NCI-H510A treated with DMSO at 0.1 percent for 48 hours (cell line): ENCODE data around the gene SPHK2.
"Not testable (repeated sequence)": the region's sequence is repeated elsewhere in the genome, so short reads cannot be mapped to it uniquely, and the experiment has no call there.

Experiments used
- DNase-seq: peaks from one replicate; lab custom pipeline; 2025; lab: John Stamatoyannopoulos, UW

The SPHK2 gene

DNA sequence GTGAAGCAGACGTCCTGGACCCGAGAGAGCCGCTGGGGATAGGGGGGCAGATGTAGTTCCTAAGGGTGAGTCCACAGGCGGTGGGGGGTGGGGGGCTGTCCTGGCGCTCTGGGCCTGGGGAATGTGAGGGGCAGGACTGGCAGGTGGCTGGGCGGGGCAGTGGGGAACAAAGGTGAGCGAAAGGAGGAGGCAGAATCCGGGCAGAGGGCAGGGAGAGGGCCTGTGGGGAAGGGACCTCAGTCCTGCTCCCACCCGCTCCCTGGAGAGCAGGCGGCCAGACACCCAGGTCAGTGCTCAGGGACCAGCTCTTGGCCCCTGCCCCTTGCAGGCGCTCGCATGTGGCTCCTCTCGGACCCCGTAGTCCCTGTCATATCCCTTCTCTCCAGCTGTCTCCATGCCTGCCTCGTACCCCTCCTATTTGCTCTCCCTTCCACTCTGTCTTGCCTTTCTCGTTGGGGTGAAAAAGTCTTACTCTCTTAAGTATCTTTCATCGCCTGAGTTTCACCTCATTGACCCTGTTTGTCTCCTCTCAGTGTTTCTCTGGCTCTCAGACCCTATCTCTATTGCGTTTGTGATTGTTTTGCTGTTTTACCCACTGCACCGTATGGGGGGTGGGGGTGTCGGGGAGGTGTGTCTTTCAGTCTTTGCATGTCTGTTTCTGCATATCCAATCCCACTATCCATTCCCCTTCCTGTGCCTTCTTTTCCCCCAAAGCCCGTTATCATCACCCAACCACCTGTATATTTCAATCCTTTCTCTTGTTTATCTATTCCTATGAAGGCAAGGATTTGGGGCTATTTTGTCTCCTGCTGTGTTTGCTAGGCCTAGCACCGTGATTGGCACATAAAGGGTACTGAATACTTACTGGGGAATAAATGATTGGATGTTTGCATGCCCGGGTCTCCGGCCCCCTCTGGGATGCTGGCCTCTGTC, 5.8 kb downstream of the SPHK2 start:
- no peak for DNase-seq

DNA sequence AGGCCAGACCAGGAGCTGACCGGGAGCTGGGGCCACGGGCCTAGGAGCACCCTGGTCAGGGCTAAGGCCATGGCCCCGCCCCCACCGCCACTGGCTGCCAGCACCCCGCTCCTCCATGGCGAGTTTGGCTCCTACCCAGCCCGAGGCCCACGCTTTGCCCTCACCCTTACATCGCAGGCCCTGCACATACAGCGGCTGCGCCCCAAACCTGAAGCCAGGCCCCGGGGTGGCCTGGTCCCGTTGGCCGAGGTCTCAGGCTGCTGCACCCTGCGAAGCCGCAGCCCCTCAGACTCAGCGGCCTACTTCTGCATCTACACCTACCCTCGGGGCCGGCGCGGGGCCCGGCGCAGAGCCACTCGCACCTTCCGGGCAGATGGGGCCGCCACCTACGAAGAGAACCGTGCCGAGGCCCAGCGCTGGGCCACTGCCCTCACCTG, 6.6 kb downstream of the SPHK2 start:
- no peak for DNase-seq

DNA sequence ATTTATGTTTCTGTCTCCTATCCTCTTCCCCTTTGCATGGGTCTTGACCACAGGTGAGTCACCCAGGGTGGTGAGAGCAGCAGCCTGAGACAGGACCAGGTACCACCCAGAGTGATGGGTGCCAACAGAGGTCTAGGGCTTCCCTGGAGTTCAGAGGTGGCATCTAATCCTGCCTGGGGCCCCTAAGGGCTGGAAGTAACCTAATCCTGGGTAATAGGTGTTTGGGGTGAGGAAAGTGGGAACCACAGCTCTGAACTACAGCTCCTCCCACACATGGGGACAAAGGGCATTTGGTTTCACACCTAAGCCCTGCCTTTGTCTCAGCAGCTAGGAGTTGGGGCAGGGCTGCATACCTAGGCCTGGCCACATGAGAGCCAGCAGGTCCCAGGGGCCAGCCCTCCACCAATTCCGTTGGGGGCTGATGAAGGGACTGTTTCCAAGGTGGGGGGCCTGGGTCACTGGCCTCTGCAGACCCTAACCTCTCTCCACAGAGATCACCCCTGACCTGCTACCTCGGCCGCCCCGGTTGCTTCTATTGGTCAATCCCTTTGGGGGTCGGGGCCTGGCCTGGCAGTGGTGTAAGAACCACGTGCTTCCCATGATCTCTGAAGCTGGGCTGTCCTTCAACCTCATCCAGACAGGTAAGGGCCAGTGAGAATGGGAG, 8.0 kb downstream of the SPHK2 start:
- DNase-seq, result no peak

DNA sequence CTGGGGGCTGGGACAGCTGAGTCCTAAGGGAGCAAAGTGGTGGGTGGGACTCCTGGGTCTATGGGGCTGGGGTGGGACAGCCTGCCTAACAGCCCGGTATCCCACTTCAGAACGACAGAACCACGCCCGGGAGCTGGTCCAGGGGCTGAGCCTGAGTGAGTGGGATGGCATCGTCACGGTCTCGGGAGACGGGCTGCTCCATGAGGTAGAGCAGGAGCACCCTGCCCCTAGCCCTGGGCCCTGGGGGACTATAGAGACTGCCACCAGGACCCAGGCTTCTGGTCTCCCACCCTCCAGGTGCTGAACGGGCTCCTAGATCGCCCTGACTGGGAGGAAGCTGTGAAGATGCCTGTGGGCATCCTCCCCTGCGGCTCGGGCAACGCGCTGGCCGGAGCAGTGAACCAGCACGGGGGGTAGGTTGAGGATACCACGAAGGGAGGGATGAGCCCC, 8.6 kb downstream of the SPHK2 start:
- no peak for DNase-seq

DNA sequence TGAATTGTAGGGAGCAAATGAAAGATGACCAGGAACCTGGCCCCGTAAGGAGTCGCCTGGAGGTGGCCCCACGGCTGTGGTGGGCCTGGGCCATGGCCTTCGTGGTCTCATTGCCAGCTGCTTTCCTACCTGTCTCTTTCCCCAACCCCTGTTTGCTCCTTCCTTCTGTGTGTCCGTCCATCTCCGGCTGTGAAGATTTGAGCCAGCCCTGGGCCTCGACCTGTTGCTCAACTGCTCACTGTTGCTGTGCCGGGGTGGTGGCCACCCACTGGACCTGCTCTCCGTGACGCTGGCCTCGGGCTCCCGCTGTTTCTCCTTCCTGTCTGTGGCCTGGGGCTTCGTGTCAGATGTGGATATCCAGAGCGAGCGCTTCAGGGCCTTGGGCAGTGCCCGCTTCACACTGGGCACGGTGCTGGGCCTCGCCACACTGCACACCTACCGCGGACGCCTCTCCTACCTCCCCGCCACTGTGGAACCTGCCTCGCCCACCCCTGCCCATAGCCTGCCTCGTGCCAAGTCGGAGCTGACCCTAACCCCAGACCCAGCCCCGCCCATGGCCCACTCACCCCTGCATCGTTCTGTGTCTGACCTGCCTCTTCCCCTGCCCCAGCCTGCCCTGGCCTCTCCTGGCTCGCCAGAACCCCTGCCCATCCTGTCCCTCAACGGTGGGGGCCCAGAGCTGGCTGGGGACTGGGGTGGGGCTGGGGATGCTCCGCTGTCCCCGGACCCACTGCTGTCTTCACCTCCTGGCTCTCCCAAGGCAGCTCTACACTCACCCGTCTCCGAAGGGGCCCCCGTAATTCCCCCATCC, 9.4 kb downstream of the SPHK2 start:
- no peak for DNase-seq

DNA sequence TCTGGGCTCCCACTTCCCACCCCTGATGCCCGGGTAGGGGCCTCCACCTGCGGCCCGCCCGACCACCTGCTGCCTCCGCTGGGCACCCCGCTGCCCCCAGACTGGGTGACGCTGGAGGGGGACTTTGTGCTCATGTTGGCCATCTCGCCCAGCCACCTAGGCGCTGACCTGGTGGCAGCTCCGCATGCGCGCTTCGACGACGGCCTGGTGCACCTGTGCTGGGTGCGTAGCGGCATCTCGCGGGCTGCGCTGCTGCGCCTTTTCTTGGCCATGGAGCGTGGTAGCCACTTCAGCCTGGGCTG, 9.9 kb downstream of the SPHK2 start:
- no peak for DNase-seq

DNA sequence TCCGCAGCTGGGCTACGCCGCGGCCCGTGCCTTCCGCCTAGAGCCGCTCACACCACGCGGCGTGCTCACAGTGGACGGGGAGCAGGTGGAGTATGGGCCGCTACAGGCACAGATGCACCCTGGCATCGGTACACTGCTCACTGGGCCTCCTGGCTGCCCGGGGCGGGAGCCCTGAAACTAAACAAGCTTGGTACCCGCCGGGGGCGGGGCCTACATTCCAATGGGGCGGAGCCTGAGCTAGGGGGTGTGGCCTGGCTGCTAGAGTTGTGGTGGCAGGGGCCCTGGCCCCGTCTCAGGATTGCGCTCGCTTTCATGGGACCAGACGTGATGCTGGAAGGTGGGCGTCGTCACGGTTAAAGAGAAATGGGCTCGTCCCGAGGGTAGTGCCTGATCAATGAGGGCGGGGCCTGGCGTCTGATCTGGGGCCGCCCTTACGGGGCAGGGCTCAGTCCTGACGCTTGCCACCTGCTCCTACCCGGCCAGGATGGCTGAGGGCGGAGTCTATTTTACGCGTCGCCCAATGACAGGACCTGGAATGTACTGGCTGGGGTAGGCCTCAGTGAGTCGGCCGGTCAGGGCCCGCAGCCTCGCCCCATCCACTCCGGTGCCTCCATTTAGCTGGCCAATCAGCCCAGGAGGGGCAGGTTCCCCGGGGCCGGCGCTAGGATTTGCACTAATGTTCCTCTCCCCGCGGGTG, 10.4 kb downstream of the SPHK2 start:
- no peak for DNase-seq

DNA sequence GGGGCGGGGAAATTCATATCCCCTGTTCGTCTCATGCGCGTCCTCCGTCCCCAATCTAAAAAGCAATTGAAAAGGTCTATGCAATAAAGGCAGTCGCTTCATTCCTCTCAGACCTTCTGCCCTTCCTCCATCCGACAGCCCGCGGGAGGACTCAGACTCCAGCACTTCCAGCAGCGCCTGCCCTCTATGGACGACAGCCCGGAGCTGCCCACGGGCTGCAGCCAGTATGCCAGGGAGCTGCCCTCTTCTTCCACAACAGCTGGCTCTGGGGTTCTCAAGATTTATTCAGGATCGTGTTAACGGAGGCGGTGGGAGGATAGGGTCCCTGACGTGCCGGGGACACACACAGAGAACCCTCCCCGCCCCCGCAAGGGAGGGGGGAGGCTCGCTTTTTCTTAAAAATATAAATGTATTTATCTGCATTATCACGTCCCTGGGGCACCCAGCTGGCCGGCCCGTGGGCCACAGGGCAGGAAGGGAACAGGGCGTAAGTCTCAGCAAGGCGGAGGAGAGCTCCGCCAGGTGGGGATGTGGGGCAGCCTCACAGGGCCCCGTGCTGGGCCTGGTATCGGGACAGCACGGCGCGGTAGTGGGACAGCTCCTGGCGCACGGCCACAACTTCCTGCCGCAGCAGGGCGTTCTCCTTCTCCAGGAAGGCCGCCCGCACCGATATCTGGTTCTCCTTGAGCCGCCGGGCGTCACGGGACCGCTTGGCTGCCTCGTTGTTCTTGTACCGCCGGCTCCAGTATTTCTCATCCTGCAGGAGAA, 11.2 kb downstream of the SPHK2 start:
- DNase-seq, result no peak

DNA sequence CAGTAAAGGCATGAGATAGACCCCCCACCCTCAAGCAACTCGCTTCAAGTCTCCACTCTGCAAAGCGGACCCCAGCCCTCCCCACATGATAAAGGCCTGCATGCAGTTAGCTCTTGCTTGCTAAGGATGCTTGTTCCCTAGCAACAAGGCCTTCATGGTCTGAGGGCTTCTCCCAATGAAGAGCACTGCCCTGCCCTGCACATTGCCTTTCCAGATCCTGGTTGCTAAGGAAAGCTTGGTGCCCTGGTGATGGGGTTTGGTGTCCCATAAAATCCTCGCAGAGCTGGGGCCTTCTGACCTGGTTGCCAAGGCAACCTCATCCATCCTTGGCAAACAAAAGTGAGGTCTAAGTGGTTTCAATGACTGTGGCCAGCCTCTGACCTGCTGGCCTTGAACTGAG, 11.9 kb downstream of the SPHK2 start:
- DNase-seq, result no peak

DNA sequence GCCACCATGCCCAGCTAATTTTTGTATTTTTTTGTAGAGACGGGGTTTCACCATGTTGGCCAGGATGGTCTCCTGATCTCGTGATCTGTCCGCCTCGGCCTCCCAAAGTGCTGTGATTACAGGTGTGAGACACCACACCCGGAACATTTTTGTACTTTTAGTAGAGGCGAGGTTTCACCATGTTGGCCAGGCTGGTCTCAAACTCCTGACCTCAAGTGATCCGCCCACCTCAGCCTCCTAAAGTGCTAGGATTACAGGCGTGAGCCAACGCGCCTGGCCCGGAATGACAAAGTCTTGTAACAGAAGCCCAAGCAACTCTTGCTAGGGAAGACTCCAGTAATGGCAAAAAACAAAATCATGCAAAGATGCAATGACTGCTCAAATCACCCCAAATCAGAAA, 13.0 kb downstream of the SPHK2 start:
- DNase-seq, result not testable (repeated sequence)

DNA sequence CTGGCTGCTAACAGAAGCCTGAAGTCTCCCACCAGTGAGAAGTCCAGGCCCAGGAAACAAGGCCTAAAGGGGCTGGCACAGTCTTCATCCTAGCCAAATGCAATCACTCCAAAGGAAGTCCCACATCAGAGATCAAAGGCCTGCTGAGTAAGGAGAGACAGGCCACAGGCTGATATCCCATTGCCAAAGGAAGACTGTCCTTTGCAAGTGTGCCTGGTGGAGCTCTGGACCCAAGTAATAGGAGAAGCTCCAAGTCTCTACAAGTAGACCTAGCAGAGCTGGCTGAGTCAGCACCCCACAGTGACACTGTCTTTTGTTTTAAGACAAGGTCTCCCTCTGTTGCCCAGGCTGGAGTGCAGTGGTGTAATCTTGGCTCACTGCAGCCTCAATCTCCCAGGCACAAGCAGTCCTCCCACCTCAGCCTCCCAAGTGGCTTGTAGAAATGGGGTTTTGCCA, 13.4 kb downstream of the SPHK2 start:
- no peak for DNase-seq

DNA sequence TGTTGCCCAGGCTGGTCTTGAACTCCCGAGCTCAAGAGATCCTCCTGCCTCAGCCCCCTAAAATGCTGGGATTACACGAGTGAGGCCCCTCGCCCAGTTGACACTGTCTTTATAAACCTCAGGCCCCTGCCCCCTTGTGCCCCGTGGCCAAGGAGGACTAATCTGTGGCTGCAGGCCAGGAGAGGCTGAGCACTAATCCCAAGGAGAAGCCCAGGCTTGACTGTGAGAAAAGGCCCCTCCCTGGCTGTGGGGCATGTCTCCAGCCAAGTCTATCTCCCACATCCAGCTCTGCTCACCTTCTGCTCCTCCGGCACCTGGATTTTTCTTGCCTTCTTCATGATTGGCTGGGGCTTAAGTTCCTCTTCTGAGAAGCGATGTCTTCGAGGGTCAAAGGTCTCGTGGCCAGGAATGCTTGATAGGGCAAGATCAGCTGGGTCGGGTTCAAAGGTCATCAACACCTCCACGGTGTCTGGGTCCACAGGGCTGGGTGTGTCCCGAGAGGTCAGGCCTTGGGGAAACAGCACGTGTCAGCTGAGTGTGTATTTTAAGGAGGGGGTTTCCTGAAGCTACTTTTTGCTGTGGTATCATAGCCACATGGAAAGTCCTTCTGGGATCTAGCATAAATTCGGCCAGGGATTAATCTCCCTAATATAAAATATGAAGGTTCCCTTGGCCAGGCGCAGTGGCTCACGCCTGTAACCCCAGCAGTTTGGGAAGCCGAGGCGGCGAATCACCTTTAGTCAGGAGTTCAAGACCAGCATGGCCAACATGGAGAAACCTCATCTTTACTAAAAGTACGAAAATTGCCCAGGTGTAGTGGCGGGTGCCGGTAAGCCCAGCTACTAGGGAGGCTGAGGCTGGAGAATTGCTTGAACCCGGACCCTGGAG, 14.1 kb downstream of the SPHK2 start:
- no peak for DNase-seq

DNA sequence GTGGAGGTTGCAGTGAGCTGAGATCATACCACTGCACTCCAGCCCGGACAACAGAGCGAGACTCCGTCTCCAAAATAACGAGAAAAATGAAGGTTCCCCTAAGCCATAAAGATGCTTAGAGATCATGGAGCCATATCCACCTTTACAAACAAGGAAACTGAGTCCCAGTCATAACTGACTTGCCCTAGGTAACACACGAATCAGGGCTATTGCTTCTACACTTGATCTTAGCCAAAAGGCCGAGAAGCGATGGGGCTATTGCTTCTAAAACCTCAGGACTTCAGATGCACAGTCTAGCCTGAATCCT, 14.7 kb downstream of the SPHK2 start:
- no peak for DNase-seq

DNA sequence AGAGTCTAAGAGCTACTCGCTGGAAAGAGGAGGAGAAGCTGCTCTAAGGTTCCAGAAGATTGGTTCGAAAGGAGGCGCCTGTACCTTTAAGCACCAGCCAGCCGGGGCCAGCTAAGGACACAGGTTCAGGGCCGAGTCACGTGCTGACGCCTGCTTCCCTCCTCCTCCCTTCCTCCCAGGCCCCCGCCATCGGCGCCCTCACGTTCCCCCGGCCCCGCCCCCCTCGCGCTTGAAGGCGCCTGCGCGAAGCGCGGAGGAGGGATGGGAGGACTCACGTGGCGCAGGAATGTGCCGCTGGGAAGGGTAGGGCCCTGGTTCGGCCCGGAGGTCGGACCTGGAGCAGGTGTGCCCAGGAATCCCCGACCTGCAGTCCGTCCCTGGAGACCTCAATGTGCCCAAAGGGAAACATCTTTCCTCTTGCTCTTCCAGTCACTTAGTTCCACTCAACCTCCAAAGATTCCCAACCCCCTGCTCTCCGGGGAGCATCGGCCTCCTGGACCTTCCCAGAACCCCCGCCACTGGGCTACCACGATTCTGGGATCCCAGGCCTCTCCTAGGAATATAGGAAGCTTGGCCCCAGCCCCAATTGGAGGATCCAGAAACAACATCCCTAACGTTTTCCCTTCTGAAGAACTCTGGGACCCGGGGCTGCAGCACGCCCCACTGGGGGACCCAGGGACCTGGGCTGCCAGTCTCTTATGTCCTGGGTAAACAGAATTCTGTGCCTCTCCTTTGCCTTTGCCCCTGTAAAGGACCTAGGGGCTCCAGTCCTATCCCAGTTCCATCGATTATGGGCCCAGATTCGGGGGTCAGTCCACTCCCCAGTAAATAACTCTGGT, 15.3 kb downstream of the SPHK2 start:
- DNase-seq, result peak; percentile 92

DNA sequence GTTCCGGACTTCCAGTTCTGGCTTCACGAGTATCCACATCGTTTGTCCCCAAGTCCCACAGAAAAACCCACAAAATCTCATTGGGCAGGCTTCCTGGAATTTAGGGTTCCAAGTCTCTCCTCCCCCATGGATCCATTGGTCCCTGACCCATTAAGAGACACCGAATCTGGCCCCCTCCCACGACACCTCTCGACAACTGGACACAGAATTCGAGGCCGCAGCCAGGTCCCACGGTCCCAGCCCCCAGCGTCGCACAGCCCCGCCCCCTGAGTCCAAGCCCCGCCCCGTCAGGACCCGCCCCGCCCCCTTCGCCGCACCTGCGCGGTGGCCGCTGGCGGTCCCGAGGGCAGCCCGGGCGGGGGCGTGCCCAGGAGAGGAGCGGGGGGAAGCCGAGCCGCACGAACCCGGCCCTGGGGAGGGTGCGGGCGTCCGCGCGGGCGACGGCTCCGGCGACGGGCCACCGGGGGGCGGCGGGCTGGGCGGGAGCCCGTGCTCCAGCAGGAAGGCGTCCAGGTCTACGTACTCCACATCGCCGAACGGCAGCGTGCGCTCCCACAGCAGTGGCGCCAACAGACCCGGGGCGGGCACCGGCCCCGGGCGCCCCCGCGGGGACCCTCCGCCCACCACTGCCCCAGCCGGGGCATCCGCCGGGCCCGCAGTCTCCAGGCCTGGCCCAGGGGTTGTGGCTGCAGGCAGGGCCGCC, 16.1 kb downstream of the SPHK2 start:
- DNase-seq, result peak; percentile 50

DNA sequence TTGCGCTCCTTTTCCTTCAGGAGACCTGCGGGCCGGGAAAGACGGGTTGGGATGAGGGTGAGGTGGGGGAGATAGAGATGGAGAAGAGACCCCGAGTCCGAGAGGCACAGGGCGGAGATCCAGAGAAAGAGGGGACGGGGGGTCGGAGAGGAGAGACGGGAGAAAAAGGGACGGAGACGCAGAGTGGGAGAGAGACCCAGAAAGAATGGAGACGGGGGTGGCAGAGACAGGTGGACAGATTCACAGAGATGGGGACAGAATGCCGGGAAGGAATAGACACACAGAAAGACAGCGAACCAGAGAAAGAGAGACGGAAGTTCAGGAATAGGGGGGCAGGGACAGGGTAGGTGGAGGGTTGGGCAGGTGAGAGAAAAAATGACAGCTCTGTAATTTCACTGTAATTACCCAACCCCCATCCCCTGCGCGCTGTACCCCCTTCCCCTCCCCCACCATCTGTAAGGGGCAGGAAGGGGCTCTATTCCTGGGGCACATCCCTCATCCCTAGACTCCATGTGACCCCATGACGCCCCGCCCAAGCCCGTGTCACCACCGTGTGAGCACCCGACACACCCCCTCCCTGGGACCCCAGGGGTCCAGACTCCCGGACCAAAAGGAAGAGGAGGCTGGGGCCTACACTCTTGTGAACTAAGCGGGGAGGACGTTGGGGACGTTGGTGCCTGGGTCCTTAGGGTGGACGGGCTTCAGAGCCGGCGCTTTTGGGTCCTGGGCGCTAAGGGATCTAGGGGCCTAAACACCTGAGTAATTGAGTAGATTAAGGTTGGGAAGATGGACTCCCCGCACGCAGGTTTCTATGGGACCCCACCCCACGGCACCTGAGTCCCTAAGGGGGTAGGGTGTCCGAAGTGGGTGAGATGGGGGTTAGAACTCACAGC, 16.9 kb downstream of the SPHK2 start:
- DNase-seq, result peak; percentile 30

DNA sequence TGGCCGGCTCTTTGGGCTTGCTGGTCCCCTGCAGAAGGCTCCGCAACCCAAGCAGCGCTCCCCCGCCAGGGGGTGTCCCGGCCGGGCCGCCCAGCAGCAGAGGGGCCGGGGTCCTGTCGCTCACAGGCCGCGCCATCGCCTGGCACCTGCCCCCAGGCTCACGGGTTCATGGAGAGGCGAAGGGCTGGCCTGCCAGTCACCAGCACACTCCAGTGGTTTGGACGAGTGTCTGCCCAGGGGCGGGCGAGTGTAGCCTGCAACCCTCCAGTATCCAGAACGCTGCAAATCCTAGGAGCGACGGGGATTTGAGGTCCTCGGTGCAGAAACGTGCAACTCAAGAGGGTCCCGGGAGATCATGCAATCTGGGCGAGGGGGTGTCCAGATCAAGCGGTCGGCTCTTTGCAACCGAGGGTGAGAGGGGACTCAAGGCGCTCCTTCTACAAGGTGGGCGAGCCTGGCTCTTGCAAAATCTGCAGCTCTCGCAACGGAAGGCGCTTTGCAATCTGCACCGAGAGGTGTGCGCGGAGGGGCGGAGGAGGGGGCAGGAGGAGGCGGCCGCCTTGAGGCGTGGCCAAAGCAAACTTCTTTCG, 17.6 kb downstream of the SPHK2 start, which contains the start of gene DBP:
TSS of gene DBP (minus strand) at position 521 of the 590 bp plus-strand sequence. CDS start at position 136, 385 bp downstream.
- peak; percentile 82 for DNase-seq
